Neural cell (in vitro differentiated cells): ENCODE data around the gene SYT7. TPM values are rescaled to one million over a fixed set of nuclear protein-coding genes. Genes with fewer than 3 reads are reported as not detected.

Experiments
- H2AFZ ChIP-seq: fragments of 200-600, 300-800 bp; sonication (generic), shearing (Covaris generic); 2 replicates; pipeline ENCODE4 v1.6.0; 2014; ENCODE audit warnings: low read depth, mild to moderate bottlenecking, antibody characterized with exemption, low read length, moderate library complexity
- H3F3A ChIP-seq: fragments of 200-600 bp; shearing (Covaris generic); 2 replicates; pipeline ENCODE4 v1.6.1; 2016; ENCODE audit warnings: mild to moderate bottlenecking, moderate library complexity, mixed read lengths, antibody characterized with exemption, low read length; ENCODE audit not compliant: insufficient read depth, poor library complexity, severe bottlenecking
- H3K27ac ChIP-seq: fragments of 200-600, 300-800 bp; sonication (generic), shearing (Covaris generic); 2 replicates; pipeline ENCODE4 v1.5.1; 2014; ENCODE audit warnings: mild to moderate bottlenecking, low read length, moderate library complexity
- H3K27me3 ChIP-seq: fragments of 300-800, 200-600 bp; sonication (generic), shearing (Covaris generic); 2 replicates; pipeline ENCODE4 v1.6.0; 2014; ENCODE audit warnings: mild to moderate bottlenecking, low read depth, low read length, moderate library complexity; ENCODE audit not compliant: insufficient read depth
- H3K36me3 ChIP-seq: fragments of 300-800, 200-600 bp; sonication (generic), shearing (Covaris generic); 2 replicates; pipeline ENCODE4 v1.5.1; 2014; ENCODE audit warnings: mild to moderate bottlenecking, antibody characterized with exemption, low read length, moderate library complexity; ENCODE audit not compliant: insufficient read depth
- H3K4me2 ChIP-seq: fragments of 300-800, 200-600 bp; sonication (generic), shearing (Covaris generic); 2 replicates; pipeline ENCODE4 v1.6.0; 2014; ENCODE audit warnings: mild to moderate bottlenecking, low read length
- H3K4me3 ChIP-seq: fragments of 300-800, 200-600 bp; sonication (generic), shearing (Covaris generic); 2 replicates; pipeline ENCODE4 v1.5.1; 2014; ENCODE audit warnings: mild to moderate bottlenecking, low read length, moderate library complexity
- H3K79me2 ChIP-seq: fragments of 200-600 bp; shearing (Covaris generic); replicated peaks from 2 replicates; pipeline ENCODE4 v1.6.0; 2014; ENCODE audit warnings: mild to moderate bottlenecking, low read length, moderate library complexity; ENCODE audit not compliant: insufficient read depth
- H3K9ac ChIP-seq: fragments of 300-800, 200-600 bp; sonication (generic), shearing (Covaris generic); 2 replicates; pipeline ENCODE4 v1.6.1; 2016; ENCODE audit warnings: mild to moderate bottlenecking, low read length, mixed read lengths
- H3K9me2 ChIP-seq: fragments of 200-600 bp; shearing (Covaris generic); 2 replicates; pipeline ENCODE4 v1.6.1; 2016; ENCODE audit warnings: mild to moderate bottlenecking, low read length, mixed read lengths; ENCODE audit not compliant: insufficient read depth
- H3K9me3 ChIP-seq: fragments of 200-600, 300-800 bp; sonication (generic), shearing (Covaris generic); 2 replicates; pipeline ENCODE4 v1.6.1; 2016; ENCODE audit warnings: mild to moderate bottlenecking, mixed run types, low read length, moderate library complexity, mixed read lengths
- H4K20me1 ChIP-seq: fragments of 200-600 bp; shearing (Covaris generic); 2 replicates; pipeline ENCODE4 v1.6.1; 2016; ENCODE audit warnings: mild to moderate bottlenecking, mixed run types; ENCODE audit not compliant: insufficient read depth
- CTCF ChIP-seq: fragments of 450-650 bp; IDR thresholded peaks from 2 replicates; pipeline ENCODE4 v1.5.1; 2014; ENCODE audit warnings: antibody characterized with exemption, mild to moderate bottlenecking, moderate library complexity; ENCODE audit not compliant: poor library complexity, severe bottlenecking
- EP300 ChIP-seq: fragments of 450-650 bp; conservative IDR thresholded peaks from 2 replicates; pipeline ENCODE4 v1.6.1; 2014; ENCODE audit warnings: antibody characterized with exemption, mild to moderate bottlenecking, moderate library complexity; ENCODE audit not compliant: poor library complexity, severe bottlenecking
- EZH2 ChIP-seq: fragments of 200-600, 300-800 bp; shearing (Covaris generic), sonication (generic); IDR thresholded peaks from 2 replicates; pipeline ENCODE4 v1.6.1; 2014; ENCODE audit warnings: antibody characterized with exemption, low read length, borderline replicate concordance, mild to moderate bottlenecking; ENCODE audit not compliant: insufficient read depth, poor library complexity, severe bottlenecking
- MXI1 ChIP-seq: fragments of 450-650 bp; conservative IDR thresholded peaks from 2 replicates; pipeline ENCODE4 v1.6.1; 2014; ENCODE audit warnings: antibody characterized with exemption, mild to moderate bottlenecking; ENCODE audit not compliant: poor library complexity, severe bottlenecking
- POLR2AphosphoS5 ChIP-seq: IDR thresholded peaks from 2 replicates; pipeline ENCODE4 v1.6.1; 2012
- RAD21 ChIP-seq: fragments of 450-650 bp; conservative IDR thresholded peaks from 2 replicates; pipeline ENCODE4 v1.6.1; 2014; ENCODE audit warnings: antibody characterized with exemption, mild to moderate bottlenecking, moderate library complexity
- SMC3 ChIP-seq: fragments of 450-650 bp; conservative IDR thresholded peaks from 2 replicates; pipeline ENCODE4 v1.6.1; 2014; ENCODE audit warnings: antibody characterized with exemption, mild to moderate bottlenecking, moderate library complexity; ENCODE audit not compliant: poor library complexity
- TAF1 ChIP-seq: IDR thresholded peaks from 2 replicates; pipeline ENCODE4 v1.6.1; 2012; ENCODE audit warnings: low read depth
- polyA plus RNA-seq: library from polyadenylated mRNA; depleted of rRNA; stranded (reverse); fragments of >200 nt; gene quantifications from 2 replicates; pipeline ENCODE4 v1.2.3, GENCODE V29; 2014
- TF ChIP-seq, protein P1 (sequence below): IDR thresholded peaks from 2 replicates; pipeline ENCODE4 v1.6.1; 2012; ENCODE audit warnings: borderline replicate concordance

SYT7 gene
- polyA plus RNA-seq, 1 donor from 2014 or later = 14.0 TPM

- no peak overlapping the region for H3K9ac ChIP-seq
- H3K27me3 ChIP-seq = no peaks in the 10 kb centered on the region
- H3K4me3 ChIP-seq = no peak overlapping the region
- no peak overlapping the region for H3K27ac ChIP-seq
- H2AFZ ChIP-seq = no peak overlapping the region
- TF ChIP-seq SMC3 (no peak), CTCF (no peak)
- no peaks in the 10 kb centered on the region for H3F3A ChIP-seq
- no peaks in the 10 kb centered on the region for H3K79me2 ChIP-seq
- H3K4me2 ChIP-seq = no peak overlapping the region
- no peaks in the 10 kb centered on the region for H3K9me2 ChIP-seq
- no peaks in the 10 kb centered on the region for H4K20me1 ChIP-seq
- H3K36me3 ChIP-seq = no peaks in the 10 kb centered on the region
- no peaks in the 10 kb centered on the region for H3K9me3 ChIP-seq
Measured at GRCh38 chr11:61486779-61487178, 94.1 kb downstream of the SYT7 start.

DNA sequence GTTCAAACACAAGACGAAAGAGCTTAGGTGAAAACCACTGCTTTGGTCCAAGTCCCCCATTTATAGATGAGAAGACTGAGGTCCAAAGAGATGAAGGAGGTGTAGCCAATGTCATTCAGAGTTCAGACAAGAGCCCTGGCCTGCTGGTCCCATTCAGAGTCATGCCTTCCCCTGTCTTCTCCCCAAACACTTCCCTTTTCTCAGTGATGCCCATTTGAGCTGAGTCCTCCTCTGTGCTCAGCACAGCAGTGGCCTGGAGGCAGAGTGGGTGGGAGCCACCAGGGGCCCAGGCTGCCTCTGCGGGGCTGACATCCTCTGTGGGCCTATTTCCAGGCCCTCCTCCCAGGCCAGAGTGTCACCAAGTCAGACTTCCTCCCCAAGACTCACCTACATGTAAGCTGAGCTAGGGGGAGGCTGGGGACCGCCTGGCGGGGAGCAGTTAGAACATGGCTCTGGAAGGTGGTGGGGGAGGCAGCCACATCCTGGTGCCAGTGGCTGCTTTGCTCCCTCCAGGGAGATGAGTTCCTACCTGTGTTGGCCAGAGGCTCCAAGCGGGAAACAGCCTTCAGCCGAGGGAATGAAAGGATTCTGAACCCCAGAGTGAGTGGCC lies 94.8 kb downstream of the SYT7 start:
- Histone ChIP-seq H3K27me3 (no peaks in the 10 kb centered on the region), H2AFZ (no peak overlapping the region), H3K9me2 (no peaks in the 10 kb centered on the region), H3K27ac (no peak overlapping the region), H3K4me2 (no peak overlapping the region), H3K79me2 (no peaks in the 10 kb centered on the region), H3K36me3 (no peaks in the 10 kb centered on the region), H4K20me1 (no peaks in the 10 kb centered on the region), H3K4me3 (no peak overlapping the region), H3K9me3 (no peaks in the 10 kb centered on the region), H3K9ac (no peak overlapping the region), H3F3A (no peaks in the 10 kb centered on the region)
- no peak for TF ChIP-seq CTCF
- TF ChIP-seq POLR2AphosphoS5 = no peak
- no peak for TF ChIP-seq MXI1
- TF ChIP-seq RAD21 = no peak
- TF ChIP-seq SMC3 = no peak
- TF ChIP-seq EZH2 = no peak
- TF ChIP-seq EP300 = no peak
- no peak for TF ChIP-seq TAF1
- TF ChIP-seq, protein P1, sequence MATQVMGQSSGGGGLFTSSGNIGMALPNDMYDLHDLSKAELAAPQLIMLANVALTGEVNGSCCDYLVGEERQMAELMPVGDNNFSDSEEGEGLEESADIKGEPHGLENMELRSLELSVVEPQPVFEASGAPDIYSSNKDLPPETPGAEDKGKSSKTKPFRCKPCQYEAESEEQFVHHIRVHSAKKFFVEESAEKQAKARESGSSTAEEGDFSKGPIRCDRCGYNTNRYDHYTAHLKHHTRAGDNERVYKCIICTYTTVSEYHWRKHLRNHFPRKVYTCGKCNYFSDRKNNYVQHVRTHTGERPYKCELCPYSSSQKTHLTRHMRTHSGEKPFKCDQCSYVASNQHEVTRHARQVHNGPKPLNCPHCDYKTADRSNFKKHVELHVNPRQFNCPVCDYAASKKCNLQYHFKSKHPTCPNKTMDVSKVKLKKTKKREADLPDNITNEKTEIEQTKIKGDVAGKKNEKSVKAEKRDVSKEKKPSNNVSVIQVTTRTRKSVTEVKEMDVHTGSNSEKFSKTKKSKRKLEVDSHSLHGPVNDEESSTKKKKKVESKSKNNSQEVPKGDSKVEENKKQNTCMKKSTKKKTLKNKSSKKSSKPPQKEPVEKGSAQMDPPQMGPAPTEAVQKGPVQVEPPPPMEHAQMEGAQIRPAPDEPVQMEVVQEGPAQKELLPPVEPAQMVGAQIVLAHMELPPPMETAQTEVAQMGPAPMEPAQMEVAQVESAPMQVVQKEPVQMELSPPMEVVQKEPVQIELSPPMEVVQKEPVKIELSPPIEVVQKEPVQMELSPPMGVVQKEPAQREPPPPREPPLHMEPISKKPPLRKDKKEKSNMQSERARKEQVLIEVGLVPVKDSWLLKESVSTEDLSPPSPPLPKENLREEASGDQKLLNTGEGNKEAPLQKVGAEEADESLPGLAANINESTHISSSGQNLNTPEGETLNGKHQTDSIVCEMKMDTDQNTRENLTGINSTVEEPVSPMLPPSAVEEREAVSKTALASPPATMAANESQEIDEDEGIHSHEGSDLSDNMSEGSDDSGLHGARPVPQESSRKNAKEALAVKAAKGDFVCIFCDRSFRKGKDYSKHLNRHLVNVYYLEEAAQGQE = no peak
